ENCODE measurements around the gene FRRS1L. TPM values are rescaled to one million over a fixed set of nuclear protein-coding genes. Genes with fewer than 3 reads are reported as not detected.

FRRS1L gene
- total RNA-seq, 1 donor from 2014 or later: not detected

GRCh38 chr9:109182550-109182939 is 15.5 kb upstream of the FRRS1L start:
- TF ChIP-seq CTCF (IDR thresholded peaks at IDR 0.05): no peak
- peaks cover 7% of the 10 kb centered on the region for H3K27me3 Mint-ChIP-seq
- no peaks in the 10 kb centered on the region for H3K9me3 Mint-ChIP-seq
- no peaks in the 10 kb centered on the region for H3K36me3 Mint-ChIP-seq (ENCODE audit: low read depth)
- intact Hi-C loops (cut with micrococcal nuclease): loop anchor here (2.0 kb wide), 1 partner anchor 138 kb away; the partner anchor contains the start of gene EPB41L4B
- H3K4me3 Mint-ChIP-seq: no peak overlapping the region
- DNase-seq (no peak), ATAC-seq (ENCODE audit: low read depth) (no peak)
- POLR2A ChIA-PET: no interaction called here
- H3K27ac Mint-ChIP-seq: no peak overlapping the region
- H3K4me1 Mint-ChIP-seq: no peaks in the 10 kb centered on the region
- CTCF ChIA-PET: no interaction called here

- POLR2A ChIA-PET: no interaction called here
- H3K4me3 Mint-ChIP-seq: no peak overlapping the region
- DNase-seq: no peak
- H3K36me3 Mint-ChIP-seq (ENCODE audit: low read depth): no peaks in the 10 kb centered on the region
- H3K4me1 Mint-ChIP-seq: no peaks in the 10 kb centered on the region
- H3K27ac Mint-ChIP-seq: no peak overlapping the region
- peaks cover 7% of the 10 kb centered on the region for H3K27me3 Mint-ChIP-seq
- no peak for ATAC-seq (ENCODE audit: low read depth)
- intact Hi-C loops (cut with micrococcal nuclease): no loop called here
- no peak for TF ChIP-seq CTCF (IDR thresholded peaks at IDR 0.05)
- CTCF ChIA-PET: no interaction called here
- H3K9me3 Mint-ChIP-seq: no peaks in the 10 kb centered on the region
Measured at GRCh38 chr9:109181284-109181683, 14.2 kb upstream of the FRRS1L start.

DNA sequence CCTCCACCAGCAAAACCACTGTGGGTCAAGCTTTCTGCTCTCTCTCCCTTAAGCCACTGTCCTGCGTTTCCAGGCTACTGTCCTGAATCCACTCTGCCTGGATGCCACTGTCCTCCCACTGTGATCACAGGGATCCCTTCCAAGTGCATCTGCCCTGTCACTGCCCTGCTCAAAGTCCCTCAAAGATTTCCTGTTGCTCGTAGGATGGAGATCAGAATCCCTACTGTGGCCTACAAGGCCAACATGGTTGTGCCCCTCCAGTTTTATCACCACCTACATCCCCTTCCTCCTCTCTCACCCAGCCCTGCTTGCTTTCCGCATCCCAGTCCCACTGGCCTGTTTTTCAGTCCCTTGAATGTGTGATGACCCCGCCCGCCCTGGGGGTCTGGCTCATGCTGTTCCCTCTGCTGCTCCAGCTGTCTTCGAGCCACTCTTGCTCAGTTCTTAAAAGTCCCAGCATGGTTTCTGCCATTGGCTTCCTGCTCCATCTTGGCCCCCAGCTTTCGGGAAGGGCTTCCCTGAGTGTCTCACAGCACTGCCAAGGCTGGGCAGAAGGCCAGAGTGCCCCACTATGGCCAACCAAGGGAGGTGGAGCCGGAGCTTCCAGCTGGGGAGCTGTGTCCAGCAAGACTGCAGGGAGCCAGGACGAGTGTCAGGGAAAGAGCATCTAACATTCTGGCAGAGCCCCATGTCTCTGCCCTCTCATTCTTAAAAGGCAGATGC is 12.9 kb upstream of the FRRS1L start:
- H3K9me3 Mint-ChIP-seq: no peaks in the 10 kb centered on the region
- CTCF ChIA-PET: no interaction called here
- H3K4me1 Mint-ChIP-seq: no peaks in the 10 kb centered on the region
- no peak for TF ChIP-seq CTCF (IDR thresholded peaks at IDR 0.05)
- POLR2A ChIA-PET: no interaction called here
- no peak for ATAC-seq (ENCODE audit: low read depth)
- intact Hi-C loops (cut with micrococcal nuclease): no loop called here
- H3K27ac Mint-ChIP-seq: no peak overlapping the region
- DNase-seq: no peak
- H3K36me3 Mint-ChIP-seq (ENCODE audit: low read depth): no peaks in the 10 kb centered on the region
- H3K27me3 Mint-ChIP-seq: peaks cover 7% of the 10 kb centered on the region
- no peak overlapping the region for H3K4me3 Mint-ChIP-seq

- no peaks in the 10 kb centered on the region for H3K9me3 Mint-ChIP-seq
- H3K4me3 Mint-ChIP-seq: no peak overlapping the region
- CTCF ChIA-PET: interaction anchor here (1.2 kb wide), 1 partner anchor 10 kb away, joined by 4 read pairs; no protein-coding TSS in a partner anchor
- H3K27me3 Mint-ChIP-seq: peaks cover 7% of the 10 kb centered on the region
- DNase-seq: no peak
- ATAC-seq (ENCODE audit: low read depth): no peak
- POLR2A ChIA-PET: no interaction called here
- no peak overlapping the region for H3K27ac Mint-ChIP-seq
- H3K4me1 Mint-ChIP-seq: no peaks in the 10 kb centered on the region
- intact Hi-C loops (cut with micrococcal nuclease): no loop called here
- no peak for TF ChIP-seq CTCF (IDR thresholded peaks at IDR 0.05)
- no peaks in the 10 kb centered on the region for H3K36me3 Mint-ChIP-seq (ENCODE audit: low read depth)
Measured at GRCh38 chr9:109176963-109177362, 9.9 kb upstream of the FRRS1L start.

DNA sequence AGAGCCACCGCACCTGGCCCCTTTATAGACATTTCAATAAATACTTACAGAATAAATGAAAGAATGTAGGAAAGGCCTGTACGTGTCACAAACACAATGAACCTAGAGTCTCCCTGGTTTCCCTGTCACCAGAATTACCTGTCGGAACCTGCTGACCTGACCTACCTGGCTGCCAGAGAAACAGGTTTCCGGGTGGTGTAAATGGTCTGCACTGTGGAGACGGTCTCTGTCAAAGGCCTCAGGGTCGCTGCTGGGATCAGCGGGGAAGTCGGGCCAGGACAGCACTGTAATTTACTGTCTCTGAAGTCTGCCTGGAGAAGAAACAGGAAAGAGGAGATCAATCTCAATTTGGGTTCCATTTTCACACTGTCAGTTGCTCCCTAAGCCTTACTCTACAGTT is 9.3 kb upstream of the FRRS1L start:
- H3K27me3 Mint-ChIP-seq: peaks cover 7% of the 10 kb centered on the region
- no peak for TF ChIP-seq CTCF (IDR thresholded peaks at IDR 0.05)
- no peak overlapping the region for H3K27ac Mint-ChIP-seq
- no peaks in the 10 kb centered on the region for H3K36me3 Mint-ChIP-seq (ENCODE audit: low read depth)
- POLR2A ChIA-PET: no interaction called here
- no peak overlapping the region for H3K4me3 Mint-ChIP-seq
- intact Hi-C loops (cut with micrococcal nuclease): no loop called here
- no peak for ATAC-seq (ENCODE audit: low read depth)
- DNase-seq: no peak
- CTCF ChIA-PET: no interaction called here
- no peaks in the 10 kb centered on the region for H3K9me3 Mint-ChIP-seq
- no peaks in the 10 kb centered on the region for H3K4me1 Mint-ChIP-seq

All from activated B cell treated with CpG ODN at 0.5 μM for 24 hours (primary cell).